ENCODE measurements around the gene BCL2. TPM values are rescaled to one million over a fixed set of nuclear protein-coding genes. Genes with fewer than 3 reads are reported as not detected.

Gene BCL2
- total RNA-seq, 1 donor from 2014 or later: 1.3 TPM

GRCh38 chr18:63260380-63260754 is 59.2 kb downstream of the BCL2 start:
- DNase-seq (ENCODE audit: low read depth in 2 of 2): no peak

- DNase-seq (ENCODE audit: low read depth in 2 of 2): no peak
These were observed 59.8 kb downstream of the BCL2 start for GRCh38 chr18:63259567-63260379.

DNA sequence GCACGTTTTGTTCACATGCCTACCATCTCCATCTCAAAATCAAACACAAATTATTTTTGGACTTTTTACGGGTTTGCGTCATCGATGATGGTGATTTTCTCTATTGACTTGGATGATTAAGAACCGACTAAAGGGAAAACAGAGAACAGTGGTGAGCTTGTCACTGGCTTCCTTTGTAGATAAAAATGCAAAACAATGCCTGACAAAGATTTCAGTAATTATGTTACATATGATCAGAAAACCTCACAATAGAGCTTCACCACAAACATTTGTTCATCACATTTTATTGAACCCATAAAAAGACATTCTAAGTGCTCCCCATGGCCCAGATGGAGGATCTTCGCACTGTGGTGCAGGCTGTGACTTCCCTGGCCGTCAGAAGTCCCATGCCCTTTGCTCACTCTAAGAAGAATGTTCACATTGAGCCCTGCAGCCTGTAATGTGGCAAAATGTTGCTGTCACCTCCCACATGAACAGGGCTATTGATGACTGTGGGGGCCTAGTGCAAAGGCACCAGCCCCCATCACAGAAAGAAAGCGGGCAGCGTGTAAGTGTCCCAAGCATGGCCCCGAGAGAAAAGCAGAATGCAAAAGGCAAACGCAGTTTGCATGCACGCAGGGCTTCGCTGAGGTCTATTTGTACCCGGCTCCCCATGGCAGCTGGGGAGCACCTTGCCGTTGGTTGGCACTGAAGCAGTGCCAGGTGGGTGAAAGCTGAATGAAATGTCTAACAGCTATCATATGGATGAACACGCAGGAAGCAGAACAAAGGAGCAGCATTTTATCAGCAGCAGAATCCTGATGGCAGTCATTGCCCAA is 60.6 kb downstream of the BCL2 start:
- DNase-seq (ENCODE audit: low read depth in 2 of 2): no peak

DNA sequence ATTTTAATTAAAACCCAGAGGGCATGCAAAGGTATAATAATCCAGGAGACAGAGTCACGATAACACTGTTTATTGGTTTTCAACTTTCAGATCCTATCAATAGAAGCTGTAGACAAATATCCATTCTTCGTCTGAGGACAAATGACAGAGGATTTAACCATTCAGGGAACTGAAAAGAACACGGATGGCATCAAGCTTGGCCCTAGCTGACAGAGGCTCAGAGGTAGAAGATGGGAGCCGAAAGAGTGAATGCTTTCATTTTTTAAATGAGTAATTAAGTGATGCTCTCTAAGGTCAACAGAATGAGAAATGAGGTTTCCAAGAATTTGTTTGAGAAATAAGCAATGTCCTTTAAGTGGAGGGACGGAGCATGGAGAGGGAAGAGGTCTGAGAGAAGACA is 62.1 kb downstream of the BCL2 start:
- DNase-seq (ENCODE audit: low read depth in 2 of 2): no peak

DNA sequence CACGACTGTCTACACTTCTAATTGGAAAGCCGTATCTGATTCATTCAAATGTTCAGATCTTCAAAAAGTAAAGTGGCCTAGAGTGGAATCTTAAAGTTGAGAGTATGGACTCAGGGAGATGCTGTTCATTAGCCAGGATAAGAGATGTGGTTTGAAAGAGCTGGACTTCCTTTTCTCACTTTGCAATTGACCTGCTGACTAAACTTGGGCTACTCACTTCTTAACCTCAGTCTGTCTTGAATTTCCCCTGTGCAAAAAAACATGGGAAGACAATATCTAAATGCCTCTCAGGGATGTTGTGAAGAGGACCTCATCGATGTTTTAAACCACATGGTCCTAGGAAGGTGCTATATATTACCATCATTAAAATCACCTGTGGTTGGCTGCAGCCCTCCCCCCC is 64.1 kb downstream of the BCL2 start:
- DNase-seq (ENCODE audit: low read depth in 2 of 2): no peak

GRCh38 chr18:63254716-63255399 is 64.7 kb downstream of the BCL2 start:
- no peak for DNase-seq (ENCODE audit: low read depth in 2 of 2)

- DNase-seq (ENCODE audit: low read depth in 2 of 2): no peak
These were observed 65.9 kb downstream of the BCL2 start for GRCh38 chr18:63253428-63254372.

- no peak for DNase-seq (ENCODE audit: low read depth in 2 of 2)
These were observed 66.6 kb downstream of the BCL2 start for GRCh38 chr18:63253014-63253413.

DNA sequence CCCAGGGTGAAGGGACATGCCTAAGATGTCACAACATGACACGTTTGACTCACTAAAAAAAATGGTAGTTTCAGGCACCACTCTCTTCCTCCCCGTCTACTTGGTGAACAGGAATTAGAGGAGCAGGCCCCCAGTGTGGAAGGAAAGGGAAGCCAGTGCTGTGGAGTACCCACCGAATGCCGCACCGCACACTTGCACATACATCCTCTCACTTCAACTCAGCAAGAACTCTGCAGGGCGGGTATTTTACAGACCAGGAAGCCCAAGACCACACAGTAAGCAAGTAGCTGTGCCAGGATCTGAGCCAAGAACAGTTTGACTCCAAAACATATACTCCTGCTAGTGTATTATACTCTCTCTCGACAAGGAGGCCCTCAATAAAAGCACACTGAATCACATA is 69.8 kb downstream of the BCL2 start:
- no peak for DNase-seq (ENCODE audit: low read depth in 2 of 2)

DNA sequence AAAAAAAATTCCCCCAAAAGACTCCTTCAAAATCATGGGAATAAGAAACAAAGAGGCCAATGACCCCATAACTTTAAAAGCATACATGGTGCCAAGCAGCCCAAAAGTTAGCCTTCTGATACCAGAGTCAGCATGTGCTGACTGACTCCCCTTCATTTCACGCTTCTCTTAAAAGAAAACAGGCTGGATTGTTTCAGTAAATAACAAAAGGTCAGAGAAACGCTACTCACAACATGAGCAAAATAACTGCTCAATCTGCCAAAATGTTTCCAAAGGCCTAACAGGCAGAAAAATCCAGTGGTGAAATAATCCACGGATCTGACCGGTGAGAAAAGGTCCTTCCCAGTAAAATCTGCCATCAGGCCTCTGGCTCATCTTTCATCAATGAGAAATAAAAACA is 71.6 kb downstream of the BCL2 start:
- no peak for DNase-seq (ENCODE audit: low read depth in 2 of 2)

DNA sequence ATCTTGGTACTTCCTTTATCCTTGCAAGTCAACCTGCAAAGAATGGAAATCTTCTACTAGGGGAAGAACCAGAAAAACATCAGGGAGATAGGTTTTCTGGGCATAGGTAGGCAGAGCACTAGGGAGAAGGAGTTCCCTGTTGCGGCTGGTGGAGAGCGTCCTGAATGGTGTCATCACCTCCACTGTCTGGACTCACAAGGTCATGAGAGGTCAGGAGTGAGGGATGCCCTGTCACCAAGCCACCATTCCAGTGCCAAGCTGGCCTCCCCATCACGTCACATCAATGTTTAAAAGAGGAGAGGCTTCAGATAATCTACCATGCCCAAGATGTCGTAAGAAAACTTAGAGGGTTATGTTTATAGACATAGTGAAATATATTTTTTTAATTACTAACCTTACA is 72.1 kb downstream of the BCL2 start:
- DNase-seq (ENCODE audit: low read depth in 2 of 2): no peak

DNA sequence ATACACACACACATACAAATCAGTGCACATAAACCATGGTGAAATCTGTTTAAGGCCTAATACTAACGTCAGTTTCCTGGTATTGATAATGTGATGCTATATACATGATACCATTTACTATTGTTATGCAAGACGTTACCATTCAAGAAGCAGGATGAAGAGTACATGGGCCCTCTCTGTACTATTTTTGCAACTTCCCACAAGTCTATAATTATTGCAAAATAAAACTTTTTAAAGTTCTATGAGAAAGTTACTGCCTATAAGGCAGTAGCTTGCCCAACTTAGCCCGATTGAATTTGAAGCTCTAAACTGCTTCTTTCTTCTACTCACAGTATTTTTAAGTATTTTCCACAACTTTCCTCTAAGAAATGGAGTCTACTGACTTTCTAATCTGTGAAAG is 74.0 kb downstream of the BCL2 start:
- DNase-seq (ENCODE audit: low read depth in 2 of 2): no peak

- no peak for DNase-seq (ENCODE audit: low read depth in 2 of 2)
These were observed 75.0 kb downstream of the BCL2 start for GRCh38 chr18:63244607-63245006.

GRCh38 chr18:63241760-63242159 is 77.8 kb downstream of the BCL2 start:
- no peak for DNase-seq (ENCODE audit: low read depth in 2 of 2)

GRCh38 chr18:63241317-63241712 is 78.3 kb downstream of the BCL2 start:
- DNase-seq (ENCODE audit: low read depth in 2 of 2): no peak

DNA sequence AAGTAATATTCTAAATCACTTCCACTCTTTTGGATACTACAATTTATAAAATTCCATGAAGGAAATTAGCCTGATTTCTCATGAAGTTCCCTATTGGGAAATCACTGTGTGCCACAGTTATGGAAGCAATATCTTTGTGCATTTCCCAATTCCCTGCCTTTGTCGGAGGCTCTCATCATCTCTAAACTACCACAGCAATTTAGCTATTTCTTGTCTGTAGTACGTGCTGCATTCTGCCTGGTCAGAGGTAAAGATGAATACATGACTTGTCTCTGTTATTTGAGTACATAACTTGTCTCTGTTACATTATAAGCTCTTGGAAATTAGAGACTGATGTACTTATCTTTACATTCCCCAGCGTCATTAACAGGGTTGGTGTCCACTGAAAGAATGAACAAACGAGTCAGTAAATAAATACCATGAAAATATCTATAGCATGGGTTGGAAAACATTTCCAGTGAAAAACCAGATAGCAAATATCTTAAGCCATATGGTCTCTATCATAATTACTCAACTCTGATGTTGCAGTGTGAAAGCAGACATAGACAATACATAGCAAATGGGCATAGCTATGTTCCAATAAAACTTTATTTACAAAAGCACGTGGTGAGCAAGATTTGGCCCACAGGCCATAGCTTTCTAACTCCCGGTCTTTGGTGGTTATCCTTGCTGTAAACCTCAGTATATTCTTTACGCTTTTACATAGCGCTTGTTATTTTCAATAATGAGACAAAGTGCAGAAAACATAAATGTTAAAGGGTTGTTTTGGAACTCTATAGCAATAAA is 78.8 kb downstream of the BCL2 start:
- DNase-seq (ENCODE audit: low read depth in 2 of 2): no peak

- no peak for DNase-seq (ENCODE audit: low read depth in 2 of 2)
These were observed 80.9 kb downstream of the BCL2 start for GRCh38 chr18:63238693-63239075.

GRCh38 chr18:63237881-63238692 is 81.5 kb downstream of the BCL2 start:
- DNase-seq (ENCODE audit: low read depth in 2 of 2): peak; percentile 11 to 69

Data from dermis microvascular lymphatic vessel endothelial cell (primary cell).